Adrenal gland (tissue), 5 donors: ENCODE data around the gene OGFOD1.

Experiments used
- POLR2A ChIP-seq, 2 donors: fragments of 450-650 bp; IDR thresholded peaks; one replicate each; pipeline ENCODE4 v1.6.1; 2017; ENCODE audit warnings: antibody characterized with exemption in 2 of 2, mild to moderate bottlenecking in 2 of 2, moderate library complexity in 1 of 2
- TF ChIP-seq, protein P1 (sequence below), 6 experiments: fragments of 450-650 bp in 4 of 6; fragments of 200-600 bp in 2 of 6; sonication (generic) in 1 of 6; IDR thresholded peaks; 1 replicate in 5 of 6; 2 replicates in 1 of 6; pipeline versions ENCODE4 v1.5.1 to v1.8.0; 2016 to 2021; ENCODE audit warnings: antibody characterized with exemption in 6 of 6, mild to moderate bottlenecking in 2 of 6, moderate library complexity in 1 of 6
- donor health status: DM: no; HTN: no; CAD: no.

DNA sequence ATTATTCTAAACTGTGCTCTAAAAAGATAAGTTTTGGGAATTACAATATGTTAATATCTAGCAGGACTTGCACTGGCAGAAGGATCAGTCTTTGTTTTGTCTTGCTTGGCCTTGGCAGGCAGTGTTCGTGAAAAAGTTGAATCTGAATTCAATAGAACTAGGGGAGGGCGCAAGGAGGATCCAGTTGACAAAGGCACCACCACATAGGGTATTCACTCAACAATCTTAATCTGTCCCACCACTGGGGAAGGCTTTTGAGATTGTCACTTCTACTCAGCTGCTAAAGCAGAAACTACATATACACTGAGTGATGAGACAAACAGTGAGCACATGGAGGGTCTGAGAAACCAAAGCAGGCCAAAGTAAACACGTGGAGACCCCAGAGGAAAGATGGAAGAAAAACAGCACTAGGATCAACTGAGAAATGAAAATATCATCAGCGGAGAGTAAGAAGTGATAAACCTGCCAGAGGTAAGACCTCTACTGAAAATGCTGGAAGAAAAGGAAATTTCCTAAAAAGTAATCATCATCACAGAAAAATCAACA lies 28.4 kb upstream of the OGFOD1 start:
- TF ChIP-seq, protein P1, sequence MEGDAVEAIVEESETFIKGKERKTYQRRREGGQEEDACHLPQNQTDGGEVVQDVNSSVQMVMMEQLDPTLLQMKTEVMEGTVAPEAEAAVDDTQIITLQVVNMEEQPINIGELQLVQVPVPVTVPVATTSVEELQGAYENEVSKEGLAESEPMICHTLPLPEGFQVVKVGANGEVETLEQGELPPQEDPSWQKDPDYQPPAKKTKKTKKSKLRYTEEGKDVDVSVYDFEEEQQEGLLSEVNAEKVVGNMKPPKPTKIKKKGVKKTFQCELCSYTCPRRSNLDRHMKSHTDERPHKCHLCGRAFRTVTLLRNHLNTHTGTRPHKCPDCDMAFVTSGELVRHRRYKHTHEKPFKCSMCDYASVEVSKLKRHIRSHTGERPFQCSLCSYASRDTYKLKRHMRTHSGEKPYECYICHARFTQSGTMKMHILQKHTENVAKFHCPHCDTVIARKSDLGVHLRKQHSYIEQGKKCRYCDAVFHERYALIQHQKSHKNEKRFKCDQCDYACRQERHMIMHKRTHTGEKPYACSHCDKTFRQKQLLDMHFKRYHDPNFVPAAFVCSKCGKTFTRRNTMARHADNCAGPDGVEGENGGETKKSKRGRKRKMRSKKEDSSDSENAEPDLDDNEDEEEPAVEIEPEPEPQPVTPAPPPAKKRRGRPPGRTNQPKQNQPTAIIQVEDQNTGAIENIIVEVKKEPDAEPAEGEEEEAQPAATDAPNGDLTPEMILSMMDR (IDR thresholded peaks at IDR 0.05), result no peak
- TF ChIP-seq POLR2A (IDR thresholded peaks at IDR 0.05), result no peak
